Adipocyte (in vitro differentiated cells): ENCODE results near the gene EVC2.

Experiments
- DNase-seq: peaks from one replicate; pipeline ENCODE4 v3.0.0-alpha.2; 2015; ENCODE audit warnings: low read depth
- H3K27me3 ChIP-seq: replicated peaks from 2 replicates; pipeline ENCODE4 v1.7.0; 2013; ENCODE audit warnings: mild to moderate bottlenecking, low read length, moderate library complexity; ENCODE audit not compliant: control insufficient read depth, insufficient read depth
- H3K36me3 ChIP-seq: 2 replicates; pipeline ENCODE4 v1.7.0; 2013; ENCODE audit warnings: low read length, mild to moderate bottlenecking, moderate library complexity; ENCODE audit not compliant: control insufficient read depth, insufficient read depth, severe bottlenecking
- H3K4me1 ChIP-seq: 2 replicates; pipeline ENCODE4 v1.7.0; 2013; ENCODE audit warnings: mild to moderate bottlenecking, low read length, moderate library complexity; ENCODE audit not compliant: control insufficient read depth, insufficient read depth
- H3K4me3 ChIP-seq: 2 replicates; pipeline ENCODE4 v1.7.0; 2013; ENCODE audit warnings: mild to moderate bottlenecking, low read length, moderate library complexity
- H3K9ac ChIP-seq: 2 replicates; pipeline ENCODE4 v1.7.0; 2013; ENCODE audit warnings: mild to moderate bottlenecking, low read length, moderate library complexity
- H3K9me3 ChIP-seq: 2 replicates; pipeline ENCODE4 v1.7.0; 2013; ENCODE audit warnings: mild to moderate bottlenecking, low read length, moderate library complexity; ENCODE audit not compliant: control insufficient read depth

The EVC2 gene

GRCh38 chr4:5573965-5574364 is 134.4 kb downstream of the EVC2 start:
- DNase-seq, result no peak
- no peaks in the 10 kb centered on the region for H3K27me3 ChIP-seq
- H3K9ac ChIP-seq, result no peak overlapping the region
- no peaks in the 10 kb centered on the region for H3K9me3 ChIP-seq
- H3K4me1 ChIP-seq, result no peaks in the 10 kb centered on the region
- H3K36me3 ChIP-seq, result peaks cover 49% of the 10 kb centered on the region
- H3K4me3 ChIP-seq, result no peak overlapping the region

GRCh38 chr4:5572751-5573150 is 135.6 kb downstream of the EVC2 start:
- Histone ChIP-seq H3K4me3 (no peak overlapping the region), H3K9ac (no peak overlapping the region), H3K4me1 (no peaks in the 10 kb centered on the region), H3K27me3 (no peaks in the 10 kb centered on the region), H3K36me3 (peaks cover 53% of the 10 kb centered on the region), H3K9me3 (no peaks in the 10 kb centered on the region)
- DNase-seq, result no peak

- H3K36me3 ChIP-seq, result peaks cover 58% of the 10 kb centered on the region
- H3K4me3 ChIP-seq, result no peak overlapping the region
- H3K9me3 ChIP-seq, result no peaks in the 10 kb centered on the region
- no peak overlapping the region for H3K9ac ChIP-seq
- H3K4me1 ChIP-seq, result no peaks in the 10 kb centered on the region
- no peak for DNase-seq
- H3K27me3 ChIP-seq, result no peaks in the 10 kb centered on the region
These were observed 136.2 kb downstream of the EVC2 start for GRCh38 chr4:5572114-5572513.

GRCh38 chr4:5571646-5572045 is 136.7 kb downstream of the EVC2 start:
- H3K4me3 ChIP-seq, result no peak overlapping the region
- DNase-seq, result no peak
- no peak overlapping the region for H3K9ac ChIP-seq
- no peaks in the 10 kb centered on the region for H3K27me3 ChIP-seq
- H3K9me3 ChIP-seq, result no peaks in the 10 kb centered on the region
- H3K4me1 ChIP-seq, result no peaks in the 10 kb centered on the region
- peaks cover 59% of the 10 kb centered on the region for H3K36me3 ChIP-seq

- Histone ChIP-seq H3K27me3 (no peaks in the 10 kb centered on the region), H3K4me3 (no peak overlapping the region), H3K4me1 (no peaks in the 10 kb centered on the region), H3K9ac (no peak overlapping the region), H3K36me3 (peaks cover 69% of the 10 kb centered on the region), H3K9me3 (no peaks in the 10 kb centered on the region)
- no peak for DNase-seq
These were observed 138.9 kb downstream of the EVC2 start for GRCh38 chr4:5569451-5569850.

DNA sequence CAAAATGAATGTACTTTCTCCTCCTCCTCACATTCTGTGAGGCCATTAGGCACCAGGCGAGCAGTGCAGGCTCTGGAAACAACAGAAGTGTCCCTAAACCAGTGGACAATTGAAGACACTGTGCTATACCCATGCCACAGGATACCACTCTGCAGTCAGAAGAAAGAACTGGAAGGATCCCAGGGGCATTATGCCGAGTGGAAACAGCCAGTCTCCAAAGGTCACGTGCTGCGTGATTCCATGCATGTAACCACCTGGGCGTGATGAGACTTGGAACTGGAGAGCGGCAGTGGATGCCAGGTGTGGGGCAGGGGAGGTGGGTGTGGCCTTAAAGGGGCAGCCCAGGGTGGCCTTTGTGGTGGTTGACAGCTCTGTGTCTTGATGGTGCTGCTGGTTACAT is 139.4 kb downstream of the EVC2 start:
- Histone ChIP-seq H3K27me3 (no peaks in the 10 kb centered on the region), H3K4me1 (no peaks in the 10 kb centered on the region), H3K9me3 (no peaks in the 10 kb centered on the region), H3K9ac (no peak overlapping the region), H3K36me3 (peaks cover 69% of the 10 kb centered on the region), H3K4me3 (no peak overlapping the region)
- DNase-seq, result no peak

DNA sequence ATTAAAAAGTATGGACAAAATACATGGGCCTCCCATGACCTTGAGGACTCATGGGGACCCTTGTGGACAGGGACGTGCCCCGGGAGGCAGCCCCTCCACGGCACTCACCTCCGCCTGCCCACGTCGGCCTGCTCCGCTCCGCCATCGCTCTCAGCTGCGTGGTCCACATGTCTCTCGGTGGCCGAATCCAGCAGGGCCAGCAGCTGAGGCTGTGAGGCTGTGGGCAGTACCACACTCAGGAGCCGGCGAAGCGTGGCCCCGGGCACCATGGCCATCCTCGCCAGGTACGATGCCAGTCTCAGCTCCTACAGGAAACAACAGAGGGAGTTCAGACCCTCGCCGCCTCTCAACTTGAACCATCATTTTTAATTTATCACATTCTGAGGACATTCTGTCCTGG is 140.0 kb downstream of the EVC2 start:
- H3K27me3 ChIP-seq, result no peaks in the 10 kb centered on the region
- H3K4me1 ChIP-seq, result no peaks in the 10 kb centered on the region
- H3K9ac ChIP-seq, result no peak overlapping the region
- no peaks in the 10 kb centered on the region for H3K9me3 ChIP-seq
- no peak for DNase-seq
- H3K4me3 ChIP-seq, result no peak overlapping the region
- H3K36me3 ChIP-seq, result peaks cover 69% of the 10 kb centered on the region

GRCh38 chr4:5566991-5567390 is 141.4 kb downstream of the EVC2 start:
- Histone ChIP-seq H3K36me3 (peaks cover 71% of the 10 kb centered on the region), H3K4me3 (no peak overlapping the region), H3K27me3 (no peaks in the 10 kb centered on the region), H3K4me1 (no peaks in the 10 kb centered on the region), H3K9me3 (no peaks in the 10 kb centered on the region), H3K9ac (no peak overlapping the region)
- no peak for DNase-seq

- Histone ChIP-seq H3K27me3 (no peaks in the 10 kb centered on the region), H3K4me3 (no peak overlapping the region), H3K9me3 (no peaks in the 10 kb centered on the region), H3K9ac (no peak overlapping the region), H3K4me1 (no peaks in the 10 kb centered on the region), H3K36me3 (peaks cover 71% of the 10 kb centered on the region)
- DNase-seq, result no peak
These were observed 141.8 kb downstream of the EVC2 start for GRCh38 chr4:5566526-5566925.

GRCh38 chr4:5563856-5564255 is 144.5 kb downstream of the EVC2 start:
- Histone ChIP-seq H3K4me1 (no peaks in the 10 kb centered on the region), H3K36me3 (peaks cover 87% of the 10 kb centered on the region), H3K9me3 (no peaks in the 10 kb centered on the region), H3K4me3 (no peak overlapping the region), H3K27me3 (no peaks in the 10 kb centered on the region), H3K9ac (no peak overlapping the region)
- DNase-seq, result no peak

DNA sequence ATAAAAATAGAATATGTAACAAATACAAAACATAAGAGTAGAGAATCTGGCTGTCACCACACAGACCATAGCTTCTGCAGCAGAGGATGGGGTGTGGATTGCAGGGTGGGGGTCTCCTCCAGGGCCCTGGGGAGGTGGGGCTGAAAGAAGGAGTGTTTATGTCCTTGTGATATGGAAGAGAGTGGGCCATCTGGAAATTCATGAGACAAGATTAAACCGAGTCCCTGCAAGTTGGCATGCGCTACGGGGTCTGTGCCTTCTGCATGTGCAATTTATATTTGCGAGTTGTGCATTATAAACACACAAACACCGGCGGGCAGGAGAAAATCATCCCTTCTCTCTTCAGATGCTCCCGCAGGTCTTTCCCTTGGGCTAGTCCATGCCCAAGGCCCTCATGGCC is 145.9 kb downstream of the EVC2 start:
- DNase-seq, result no peak
- Histone ChIP-seq H3K27me3 (no peaks in the 10 kb centered on the region), H3K4me1 (no peaks in the 10 kb centered on the region), H3K4me3 (no peak overlapping the region), H3K9me3 (no peaks in the 10 kb centered on the region), H3K36me3 (peaks cover 87% of the 10 kb centered on the region), H3K9ac (no peak overlapping the region)

- Histone ChIP-seq H3K4me1 (no peaks in the 10 kb centered on the region), H3K36me3 (peaks cover 83% of the 10 kb centered on the region), H3K27me3 (no peaks in the 10 kb centered on the region), H3K9ac (no peak overlapping the region), H3K4me3 (no peak overlapping the region), H3K9me3 (no peaks in the 10 kb centered on the region)
- no peak for DNase-seq
These were observed 147.1 kb downstream of the EVC2 start for GRCh38 chr4:5561286-5561685.
